T-helper 1 cell (primary cell): ENCODE measurements around the gene ZBTB11.
"Not testable (repeated sequence)": the region's sequence is repeated elsewhere in the genome, so short reads cannot be mapped to it uniquely, and the experiment has no call there.

Source experiments
- DNase-seq, 5 donors: peaks; one replicate each; pipeline ENCODE4 v3.0.0-alpha.2; 2012 to 2020

The ZBTB11 gene

DNA sequence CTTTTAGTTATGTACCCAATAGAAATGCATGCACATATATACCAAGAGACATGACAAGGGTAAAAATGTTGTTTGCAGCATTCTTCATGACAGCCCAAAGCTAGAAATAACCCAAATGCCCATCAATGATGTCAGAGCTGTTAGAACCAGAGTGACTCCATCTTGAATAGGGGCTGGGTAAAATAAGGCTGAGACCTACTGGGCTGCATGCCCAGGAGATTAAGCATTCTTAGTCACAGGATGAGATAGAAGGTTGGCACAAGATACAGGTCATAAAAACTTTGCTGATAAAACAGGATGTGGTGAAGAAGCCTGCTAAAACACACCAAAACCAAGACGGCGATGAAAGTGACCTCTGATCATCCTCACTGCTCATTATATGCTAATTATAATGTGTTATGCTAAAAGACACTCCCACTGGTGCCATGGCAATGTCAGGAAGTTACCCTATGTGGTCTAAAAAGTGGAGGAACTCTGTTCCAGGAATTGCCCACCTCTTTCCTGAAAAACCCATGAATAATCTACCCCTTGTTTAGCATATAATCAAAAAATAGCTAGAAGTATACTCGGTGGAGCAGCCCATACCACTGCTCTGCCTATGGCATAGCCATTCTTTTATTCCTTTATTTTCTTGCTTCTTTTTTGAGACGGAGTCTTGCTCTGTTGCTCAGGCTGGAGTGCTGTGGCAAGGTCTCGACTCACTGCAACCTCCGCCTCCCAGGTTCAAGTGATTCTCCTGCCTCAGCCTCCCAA, 32.9 kb downstream of the ZBTB11 start:
- peak in 2 of 5 donors; percentile 22 to 84 for DNase-seq

DNA sequence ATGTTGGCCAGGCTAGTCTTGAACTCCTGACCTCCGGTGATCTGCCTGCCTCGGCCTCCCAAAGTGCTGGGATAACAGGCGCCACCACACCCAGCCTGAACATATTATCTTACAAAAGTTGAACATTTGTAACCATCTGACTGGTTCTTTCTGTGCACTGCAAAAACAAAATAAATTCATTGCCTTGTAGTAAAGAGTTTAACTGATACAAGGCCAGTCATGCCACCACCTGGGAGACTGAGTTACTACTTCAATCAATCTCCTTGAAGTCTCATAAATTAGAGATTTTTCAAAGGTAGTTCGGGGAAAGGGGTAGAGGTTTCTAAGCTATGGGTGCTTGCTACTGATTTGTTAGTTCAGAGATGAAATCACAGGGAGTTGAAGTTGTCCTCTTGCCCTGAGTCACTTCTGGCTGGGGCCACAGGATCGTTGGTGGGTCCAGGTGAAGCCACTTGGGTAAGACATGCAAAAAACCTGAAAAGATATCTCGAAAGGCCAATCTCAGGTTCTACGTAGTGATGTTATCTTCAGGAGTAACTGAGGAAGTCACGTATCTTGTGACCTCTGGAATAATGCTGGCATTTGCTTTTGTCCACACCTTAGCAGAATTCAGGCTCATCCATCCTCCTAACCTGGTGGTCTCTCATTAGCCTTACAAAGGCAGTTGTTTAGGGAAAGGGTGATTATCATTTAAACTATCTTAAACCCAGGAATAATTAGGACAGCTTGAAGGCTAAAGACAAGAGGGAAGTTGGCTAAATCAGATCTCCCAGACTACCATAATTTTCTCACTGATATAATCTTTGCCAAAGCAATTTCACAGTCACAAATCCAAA, 33.7 kb downstream of the ZBTB11 start:
- no peak for DNase-seq

DNA sequence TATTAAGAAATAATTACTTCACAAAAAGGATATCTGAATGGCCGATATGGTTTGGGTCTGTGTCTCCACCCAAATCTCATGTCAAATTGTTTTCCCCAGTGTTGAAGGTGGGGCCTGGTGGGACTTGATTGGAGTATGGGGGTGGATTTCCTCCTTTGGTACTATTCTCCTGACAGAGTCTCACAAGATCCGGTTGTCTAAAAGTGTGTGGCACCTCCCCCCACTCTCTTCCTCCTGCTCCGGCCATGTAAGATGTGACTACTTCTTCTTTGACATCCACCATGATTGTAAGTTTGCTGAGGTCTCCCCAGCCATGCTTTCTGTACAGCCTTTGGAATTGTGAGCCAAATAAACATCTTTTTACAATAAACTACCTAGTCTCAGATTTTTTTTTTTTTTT, 34.5 kb downstream of the ZBTB11 start:
- DNase-seq, result no peak

DNA sequence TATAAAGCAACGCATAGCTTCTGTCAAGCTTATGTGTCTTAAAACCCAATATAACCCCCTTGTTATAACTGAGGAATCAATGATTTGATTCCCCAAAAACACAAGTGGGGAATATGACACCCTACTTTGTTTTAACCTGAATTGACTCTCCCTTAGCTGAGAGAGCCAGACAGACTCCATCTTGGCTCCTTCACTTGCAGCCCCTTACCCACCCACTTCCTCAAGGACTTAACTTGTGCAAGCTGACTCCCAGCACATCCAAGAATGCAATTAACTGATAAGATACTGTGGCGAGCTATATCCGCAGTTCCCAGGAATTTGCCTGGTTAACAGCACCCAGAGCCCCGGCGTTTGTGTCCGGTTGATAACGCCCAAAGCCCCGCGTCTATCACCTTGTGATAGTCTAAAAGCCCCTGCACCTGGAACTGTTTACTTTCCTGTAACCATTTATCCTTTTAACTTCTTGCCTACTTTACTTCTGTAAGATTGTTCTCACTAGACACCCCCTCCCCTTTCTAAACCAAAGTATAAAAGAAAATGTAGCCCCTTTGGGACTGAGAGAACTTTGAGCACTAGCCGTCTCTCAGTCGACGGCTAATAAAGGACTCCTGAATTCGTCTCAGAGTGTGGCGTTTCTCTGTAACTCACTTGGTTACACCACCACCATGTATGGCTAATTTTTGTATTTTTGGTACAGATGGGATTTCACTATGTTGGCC, 35.4 kb downstream of the ZBTB11 start:
- DNase-seq, result not testable (repeated sequence)

DNA sequence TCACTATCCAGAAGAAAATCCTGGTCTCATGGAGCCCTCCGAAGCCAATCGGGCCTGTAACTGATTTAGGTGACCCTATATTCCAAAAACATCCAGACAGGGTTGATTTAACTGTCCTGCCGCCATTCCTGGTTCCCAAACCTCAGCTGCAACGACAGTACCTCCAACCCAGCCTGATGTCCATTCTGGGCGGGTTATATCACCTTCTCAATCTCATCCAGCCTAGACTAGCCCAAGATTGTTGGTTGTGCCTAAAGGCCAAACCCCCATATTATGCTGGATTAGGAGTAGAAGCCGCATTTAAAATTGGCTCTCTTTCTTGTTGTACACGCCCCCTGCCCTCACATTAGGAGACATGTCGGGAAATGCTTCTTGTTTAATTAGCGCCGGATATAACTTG, 36.7 kb downstream of the ZBTB11 start:
- DNase-seq, result no peak

DNA sequence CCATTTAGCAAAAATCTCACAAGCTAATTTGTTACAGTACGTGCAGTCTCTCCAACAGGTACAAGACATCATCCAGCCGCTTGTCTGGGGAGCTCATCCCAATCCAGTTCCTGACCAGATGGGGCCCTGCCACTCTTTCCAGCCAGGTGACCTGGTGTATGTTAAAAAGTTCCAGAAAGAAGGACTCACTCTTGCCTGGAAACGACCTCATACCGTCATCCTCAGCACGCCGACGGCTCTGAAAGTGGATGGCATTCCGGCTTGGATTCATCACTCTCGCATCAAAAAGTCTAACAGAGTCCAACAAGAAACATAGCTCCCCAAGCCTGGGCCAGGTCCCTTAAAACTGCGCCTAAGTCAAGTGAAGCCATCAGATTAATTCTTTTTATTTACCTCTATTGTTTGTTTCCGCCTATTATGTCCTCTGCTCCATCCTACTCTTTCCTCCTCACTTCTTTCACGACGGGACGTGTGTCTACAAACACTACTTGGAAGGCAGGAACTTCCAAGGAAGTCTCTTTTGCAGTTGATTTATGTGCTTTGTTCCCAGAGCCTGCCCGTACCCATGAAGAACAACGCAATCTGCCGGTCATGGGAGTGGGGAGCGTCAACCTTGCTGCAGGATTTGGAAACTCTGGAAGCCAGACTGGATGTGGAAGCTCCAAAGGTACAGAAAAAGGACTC, 37.5 kb downstream of the ZBTB11 start:
- DNase-seq, result no peak

DNA sequence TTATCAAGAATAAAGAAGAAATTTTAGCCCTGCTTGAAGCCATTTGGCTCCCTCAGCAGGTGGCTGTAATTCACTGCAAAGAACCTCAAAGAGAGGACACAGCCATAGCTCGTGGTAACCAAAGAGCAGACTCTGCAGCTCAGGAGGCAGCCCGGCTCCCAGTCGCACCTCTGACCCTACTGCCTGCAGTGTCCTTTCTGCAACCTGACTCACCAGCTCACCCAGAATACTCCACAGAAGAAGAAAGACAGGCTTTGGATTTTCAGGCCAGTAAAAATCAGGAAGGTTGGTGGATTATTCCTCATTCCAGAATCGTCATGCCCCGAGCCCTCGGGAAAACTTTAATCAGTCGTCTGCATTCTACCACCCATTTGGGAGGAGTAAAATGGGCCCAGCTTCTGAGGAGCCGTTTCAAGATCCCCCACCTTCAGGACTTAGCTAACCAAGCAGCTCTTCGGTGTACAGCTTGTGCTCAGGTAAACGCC, 38.6 kb downstream of the ZBTB11 start:
- DNase-seq, result no peak

DNA sequence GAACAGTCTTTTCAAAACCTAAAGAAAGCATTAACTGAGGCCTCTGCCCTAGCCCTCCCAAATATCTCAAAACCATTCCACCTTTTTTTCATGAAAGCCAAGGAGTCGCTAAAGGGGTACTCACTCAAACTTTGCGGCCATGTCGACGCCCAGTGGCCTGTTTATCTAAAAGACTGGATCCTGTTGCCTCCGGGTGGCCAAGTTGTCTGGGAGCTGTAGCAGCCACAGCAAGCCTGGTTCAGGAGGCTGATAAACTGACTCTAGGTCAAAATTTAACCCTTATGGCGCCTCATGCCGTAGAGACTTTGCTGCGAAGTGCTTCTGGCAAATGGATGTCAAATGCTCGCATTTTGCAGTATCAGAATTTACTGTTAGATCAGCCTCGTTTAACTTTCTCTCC, 39.5 kb downstream of the ZBTB11 start:
- no peak for DNase-seq

DNA sequence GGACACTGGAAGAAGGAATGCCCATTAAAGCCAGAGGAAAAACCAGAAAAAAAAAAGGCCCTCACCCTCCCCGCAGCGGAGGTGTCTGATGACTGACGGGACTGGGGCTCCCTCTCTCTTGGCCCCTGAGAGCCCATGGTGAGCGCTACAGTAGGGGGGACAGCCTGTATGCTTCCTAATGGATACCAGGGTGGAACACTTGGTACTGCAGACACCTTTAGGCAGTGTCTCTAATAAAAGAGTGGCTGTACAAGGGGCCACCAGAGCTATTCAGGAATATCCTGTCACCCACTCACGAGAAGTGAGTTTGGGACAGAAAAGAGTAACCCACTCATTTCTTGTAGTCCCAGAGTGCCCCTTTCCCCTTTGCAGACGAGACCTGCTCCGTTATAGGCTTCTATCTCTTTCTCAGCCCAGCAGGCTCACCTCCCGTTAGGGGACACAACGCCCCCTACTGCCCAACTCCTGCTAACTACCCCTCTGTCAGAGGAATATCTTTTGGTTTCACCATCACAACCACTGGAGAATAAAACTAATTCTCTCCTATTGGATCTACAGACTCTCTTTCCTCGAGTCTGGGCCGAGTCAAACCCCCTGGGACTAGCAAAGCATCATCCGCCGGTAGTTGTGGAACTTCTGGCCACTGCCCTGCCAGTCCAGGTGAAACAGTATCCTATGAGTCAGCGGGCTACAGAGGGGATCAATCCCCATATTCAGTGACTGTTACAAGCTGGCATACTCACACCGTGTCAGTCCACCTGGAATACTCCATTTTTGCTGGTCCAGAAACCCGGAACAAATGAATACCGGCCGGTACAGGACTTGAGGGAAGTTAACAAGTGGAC, 40.8 kb downstream of the ZBTB11 start:
- DNase-seq, result peak; percentile 19 to 69 (median 48)

DNA sequence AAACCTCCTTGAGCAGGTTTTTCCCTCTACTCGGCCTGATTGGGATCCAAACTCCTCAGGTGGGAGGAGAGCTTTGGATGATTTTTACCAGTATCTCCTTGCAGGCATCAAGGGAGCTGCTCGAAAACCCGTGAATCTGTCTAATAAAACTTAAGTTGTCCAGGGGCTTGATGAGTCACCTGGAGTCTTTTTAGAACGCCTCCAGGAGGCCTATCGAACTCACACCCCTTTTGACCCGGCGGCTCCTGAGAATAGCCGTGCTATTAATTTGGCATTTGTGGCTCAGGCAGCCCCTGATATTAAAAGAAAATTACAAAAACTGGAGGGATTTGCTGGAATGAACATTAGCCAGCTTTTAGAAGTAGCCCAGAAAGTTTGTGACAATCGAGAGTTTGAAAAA, 41.6 kb downstream of the ZBTB11 start:
- no peak for DNase-seq

DNA sequence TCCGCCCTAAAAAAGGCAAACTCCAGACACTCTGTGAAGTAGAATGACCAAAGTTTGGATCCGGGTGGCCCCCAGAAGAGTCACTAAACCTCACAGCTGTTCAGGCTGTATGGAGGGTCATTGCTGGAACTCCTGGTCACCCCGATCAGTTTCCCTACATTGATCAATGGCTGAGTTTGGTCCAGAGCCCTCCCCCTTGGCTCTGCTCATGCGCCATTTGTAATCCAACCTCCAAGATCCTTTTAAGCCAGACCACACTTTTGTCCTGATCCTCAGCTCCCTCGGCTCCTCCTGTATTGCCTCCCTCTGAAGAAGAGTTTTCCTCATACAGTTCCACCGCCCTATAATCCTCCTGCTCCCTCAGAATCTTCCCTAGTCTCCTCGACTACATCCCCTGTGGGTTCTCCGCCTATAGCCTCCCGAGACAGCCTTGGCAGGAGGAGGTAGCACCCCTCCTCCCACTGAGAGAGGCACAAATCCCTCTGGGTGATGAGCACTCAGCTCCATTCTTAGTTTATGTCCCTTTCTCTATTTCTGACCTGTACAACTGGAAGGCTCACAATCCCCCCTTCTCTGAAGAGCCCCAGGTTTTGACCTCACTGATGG, 42.2 kb downstream of the ZBTB11 start:
- DNase-seq, result no peak

DNA sequence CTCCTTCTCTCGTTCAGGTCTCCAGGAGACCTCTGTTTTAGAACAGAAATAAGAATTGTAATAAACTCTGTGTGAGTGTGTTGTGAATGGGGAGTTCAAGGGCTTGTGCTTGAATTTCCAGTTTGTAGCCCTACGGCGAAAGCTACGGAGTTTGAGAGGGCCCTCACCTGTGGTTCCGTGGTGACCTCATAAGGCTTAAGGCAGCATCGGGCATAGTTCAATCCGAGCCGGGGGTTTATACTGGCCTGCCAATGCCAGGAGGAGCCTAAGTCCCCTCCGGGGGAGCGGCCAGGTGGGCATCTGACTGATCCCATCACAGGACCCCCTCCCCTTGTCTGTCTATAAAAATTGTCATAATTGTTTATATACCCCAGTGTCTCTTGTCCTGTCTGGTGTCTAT, 43.7 kb downstream of the ZBTB11 start:
- DNase-seq, result no peak

DNA sequence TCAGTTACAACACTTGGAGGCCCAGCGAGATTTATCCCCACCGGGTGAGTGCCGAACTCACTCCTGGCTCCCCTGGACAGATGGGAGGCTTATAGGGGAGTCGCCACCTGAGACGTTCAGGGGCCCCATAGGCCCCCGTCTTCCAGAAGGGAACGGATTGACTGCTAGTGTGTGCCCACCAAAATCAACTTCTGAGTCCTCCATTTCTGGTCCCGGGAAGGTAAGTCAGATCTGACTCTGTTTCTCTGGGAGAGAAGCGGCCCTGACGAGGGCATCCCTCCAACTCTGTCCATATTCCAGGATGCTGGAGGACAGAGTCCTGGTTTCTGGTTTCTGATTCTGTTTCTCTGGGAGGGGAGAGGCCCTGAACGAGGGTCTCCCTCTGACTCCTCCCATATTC, 44.3 kb downstream of the ZBTB11 start:
- no peak for DNase-seq

DNA sequence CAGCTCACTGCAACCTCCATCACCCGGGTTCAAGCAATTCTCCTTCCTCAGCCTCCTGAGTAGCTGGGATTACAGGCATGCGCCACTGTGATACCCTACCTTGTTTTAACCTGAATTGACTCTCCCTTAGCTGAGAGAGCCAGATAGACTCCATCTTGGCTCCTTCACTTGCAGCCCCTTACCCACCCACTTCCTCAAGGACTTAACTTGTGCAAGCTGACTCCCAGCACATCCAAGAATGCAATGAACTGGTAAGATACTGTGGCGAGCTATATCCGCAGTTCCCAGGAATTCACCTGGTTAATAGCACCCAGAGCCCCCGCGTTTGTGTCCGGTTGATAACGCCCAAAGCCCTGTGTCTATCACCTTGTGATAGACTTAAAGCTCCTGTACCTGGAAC, 45.0 kb downstream of the ZBTB11 start:
- not testable (repeated sequence) for DNase-seq

DNA sequence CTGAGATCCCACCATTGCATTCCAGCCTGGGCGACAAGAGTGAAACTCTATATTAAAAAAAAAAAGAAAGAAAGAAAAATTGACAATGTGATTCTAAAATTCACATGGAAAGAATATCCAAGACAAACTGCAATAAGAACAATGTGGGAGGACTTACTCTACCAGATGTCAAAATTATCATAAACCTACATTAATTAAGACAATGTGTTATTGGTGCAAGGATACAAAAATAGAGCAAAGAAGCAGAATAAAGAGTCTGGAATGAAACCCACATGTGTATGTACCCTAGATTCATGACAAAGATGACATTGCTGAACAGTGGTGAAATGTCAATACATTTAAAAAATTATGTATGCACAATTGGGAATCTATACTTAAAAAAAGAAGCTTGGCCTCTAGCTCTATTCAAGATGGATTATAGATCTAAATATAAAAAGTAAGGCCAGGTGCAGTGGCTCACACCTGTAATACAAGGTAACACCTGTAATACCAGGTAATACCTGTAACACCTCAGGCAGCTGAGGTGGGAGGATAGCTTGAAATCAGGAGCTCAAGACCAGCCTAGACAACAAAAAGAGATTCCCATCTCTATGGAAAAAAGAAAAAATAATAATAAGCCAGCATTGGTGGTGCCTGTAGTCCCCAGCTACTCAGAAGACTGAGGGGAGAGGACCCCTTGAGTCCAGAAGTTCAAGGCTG, 45.7 kb downstream of the ZBTB11 start:
- DNase-seq, result no peak

DNA sequence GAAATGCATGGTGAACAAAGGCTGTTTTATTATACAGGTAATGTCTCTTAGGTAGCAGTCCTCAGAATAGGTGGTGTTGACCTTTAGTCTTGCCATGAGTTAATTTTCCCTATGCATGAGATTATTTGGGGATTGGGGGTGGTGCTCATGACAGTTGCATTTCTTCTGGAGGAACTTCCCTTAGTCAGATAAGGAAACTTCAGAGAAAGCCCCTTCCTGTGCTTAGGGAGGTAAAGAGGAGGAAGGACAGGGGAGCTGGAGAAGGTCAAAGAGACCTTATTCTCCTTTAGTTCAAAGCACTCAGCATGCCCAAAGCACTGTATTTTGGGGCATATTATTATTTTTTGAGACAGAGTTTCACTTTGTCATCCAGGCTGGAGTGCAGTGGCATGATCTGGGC, 47.7 kb downstream of the ZBTB11 start:
- DNase-seq, result no peak

DNA sequence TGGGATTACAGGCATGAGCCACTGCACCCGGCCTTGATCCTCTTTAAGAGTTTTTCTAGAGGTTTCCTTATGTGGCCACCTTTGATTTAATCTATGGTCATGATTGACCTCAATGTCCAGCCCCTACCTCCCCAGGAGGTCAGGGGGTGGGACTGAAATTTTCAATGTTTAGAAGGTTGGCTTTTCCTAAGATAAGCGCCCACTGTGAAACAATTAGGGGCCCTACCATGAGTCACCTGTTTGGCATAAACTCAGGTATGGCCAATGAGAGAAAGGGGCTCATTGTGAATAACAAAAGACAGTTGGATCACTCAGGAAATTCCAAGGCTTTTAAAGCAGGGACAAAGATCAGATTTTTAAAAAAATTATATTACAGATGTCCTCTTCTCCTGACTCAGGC, 51.1 kb downstream of the ZBTB11 start:
- no peak for DNase-seq

DNA sequence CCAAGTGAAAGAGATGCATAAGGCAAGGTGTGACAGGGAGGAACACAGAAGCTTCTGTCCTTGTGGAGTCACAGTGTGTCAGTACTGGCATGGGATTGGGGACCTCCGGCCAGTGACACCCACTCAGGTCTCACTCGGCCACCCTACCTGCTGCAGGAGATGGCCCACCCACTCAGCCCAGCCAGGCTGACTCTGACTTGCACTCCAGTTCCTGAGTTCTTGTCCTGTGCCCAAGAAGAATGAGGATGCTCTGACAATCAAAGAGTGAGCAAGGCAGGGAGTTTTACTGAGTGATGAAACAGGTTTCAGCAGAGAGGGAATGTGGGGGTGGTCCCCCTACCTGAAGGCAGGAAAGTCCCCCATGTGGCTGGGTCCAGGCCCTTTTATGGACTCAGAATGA, 52.1 kb downstream of the ZBTB11 start:
- no peak for DNase-seq

DNA sequence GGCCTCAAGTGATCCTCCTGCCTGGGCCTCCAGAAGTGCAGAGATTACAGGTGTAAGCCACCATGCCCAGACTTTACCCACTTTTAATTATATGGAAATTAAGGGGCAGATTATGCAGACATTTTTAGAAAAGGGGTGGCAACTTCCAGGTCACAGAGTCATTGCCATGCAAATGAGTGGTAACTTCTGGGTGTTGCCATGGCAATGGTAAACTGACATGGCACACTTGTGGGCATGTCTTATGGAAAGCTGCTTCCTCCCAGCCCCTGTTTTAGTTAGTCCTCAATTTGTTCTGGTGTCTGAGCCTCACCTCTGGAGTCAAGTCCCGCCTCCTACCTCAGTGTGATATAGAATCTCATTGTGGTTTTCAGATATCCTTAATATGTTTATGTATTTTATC, 53.3 kb downstream of the ZBTB11 start:
- DNase-seq, result no peak

DNA sequence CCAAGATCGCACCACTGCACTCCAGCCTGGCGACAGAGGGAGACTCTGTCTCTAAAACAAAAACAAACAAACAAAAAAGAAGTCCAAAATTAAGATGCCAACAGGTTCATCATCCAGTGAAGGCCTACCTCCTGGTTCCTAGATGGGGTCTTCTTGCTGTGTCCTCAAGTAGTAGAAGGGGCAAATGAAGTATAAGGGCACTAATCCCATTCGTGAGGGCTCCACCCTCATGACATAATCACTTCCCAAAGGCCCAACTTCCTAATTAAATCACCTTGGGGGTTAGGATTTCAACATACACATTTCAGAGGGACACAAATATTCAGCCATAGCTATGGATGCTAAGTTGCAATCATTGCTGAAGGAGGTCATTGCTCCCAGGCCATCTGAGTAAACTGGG, 57.2 kb downstream of the ZBTB11 start:
- DNase-seq, result no peak

DNA sequence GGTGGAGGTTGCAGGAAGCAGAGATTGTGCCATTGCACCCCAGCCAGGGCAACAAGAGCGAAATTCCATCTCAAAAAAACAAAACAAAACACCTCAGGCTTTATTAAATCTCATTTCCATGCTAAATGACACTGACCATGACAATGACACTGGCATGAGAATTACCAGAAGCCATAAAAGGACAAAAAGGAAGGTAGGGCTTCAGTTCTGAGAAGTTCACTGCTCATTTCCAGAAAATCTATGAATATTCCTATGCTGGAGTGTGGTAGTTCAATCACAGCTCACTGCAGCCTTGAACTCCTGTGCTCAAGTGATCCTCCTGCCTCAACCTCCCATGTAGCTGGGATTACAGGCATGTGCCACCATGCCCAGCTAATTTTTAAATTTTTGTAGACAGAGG, 58.2 kb downstream of the ZBTB11 start:
- no peak for DNase-seq
